ENCODE measurements around the gene TRABD2B. TPM values are rescaled to one million over a fixed set of nuclear protein-coding genes. Genes with fewer than 3 reads are reported as not detected.

TRABD2B gene
- total RNA-seq, 2 experiments from 2014 or later = not detected

DNA sequence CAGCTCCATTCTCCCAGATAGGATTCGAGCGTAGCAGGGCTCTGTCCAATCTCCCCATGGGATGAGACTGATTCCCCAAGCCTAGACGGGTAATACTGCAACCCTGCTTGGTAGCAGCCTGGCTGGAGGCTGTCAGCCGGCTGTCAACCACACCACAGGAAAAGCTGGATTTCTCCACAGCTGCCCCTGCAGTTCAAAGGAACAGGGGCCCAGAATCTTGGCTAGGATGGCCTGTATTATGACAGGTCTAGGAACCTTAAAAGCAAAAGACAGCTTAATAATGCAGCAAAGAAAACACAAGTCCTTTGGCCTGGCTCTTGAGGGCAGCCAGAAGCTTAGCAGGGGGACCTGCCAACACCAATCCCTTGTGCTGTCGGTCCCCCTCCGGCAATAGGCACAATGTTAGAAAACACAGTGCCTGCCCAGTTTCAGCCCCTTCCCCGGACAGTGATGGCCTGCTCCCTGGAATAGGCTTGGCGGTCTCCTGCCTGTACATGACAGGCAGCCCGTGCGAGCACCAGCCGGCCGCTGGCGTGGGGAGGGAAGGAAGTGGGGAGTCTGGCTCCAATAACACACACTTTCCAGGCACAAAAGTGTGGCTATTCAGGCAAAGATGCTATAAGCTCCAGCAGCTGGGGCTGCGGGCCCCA is 90.5 kb downstream of the TRABD2B start:
- POLR2A ChIA-PET = no interaction called here

GRCh38 chr1:47906009-47906432 is 91.2 kb downstream of the TRABD2B start:
- ChIA-PET CTCF (no interaction called here), POLR2A (no interaction called here)
- DNase-seq = no peak
- Mint-ChIP-seq H3K27ac (no peak overlapping the region), H3K4me3 (no peak overlapping the region), H3K4me1 (ENCODE audit: low read depth) (no peaks in the 10 kb centered on the region), H3K36me3 (ENCODE audit: low read depth) (no peaks in the 10 kb centered on the region), H3K27me3 (ENCODE audit: low read depth) (no peaks in the 10 kb centered on the region), H3K9me3 (ENCODE audit: insufficient read depth) (no peaks in the 10 kb centered on the region)
- no peak for ATAC-seq

More for the DNA sequence above, 90.5 kb downstream of the TRABD2B start:
- Mint-ChIP-seq H3K27me3 (ENCODE audit: low read depth) (no peaks in the 10 kb centered on the region), H3K4me1 (ENCODE audit: low read depth) (no peaks in the 10 kb centered on the region), H3K9me3 (ENCODE audit: insufficient read depth) (no peaks in the 10 kb centered on the region), H3K27ac (no peak overlapping the region), H3K36me3 (ENCODE audit: low read depth) (no peaks in the 10 kb centered on the region), H3K4me3 (no peak overlapping the region)
- CTCF ChIA-PET = no interaction called here
- DNase-seq (no peak), ATAC-seq (no peak)

DNA sequence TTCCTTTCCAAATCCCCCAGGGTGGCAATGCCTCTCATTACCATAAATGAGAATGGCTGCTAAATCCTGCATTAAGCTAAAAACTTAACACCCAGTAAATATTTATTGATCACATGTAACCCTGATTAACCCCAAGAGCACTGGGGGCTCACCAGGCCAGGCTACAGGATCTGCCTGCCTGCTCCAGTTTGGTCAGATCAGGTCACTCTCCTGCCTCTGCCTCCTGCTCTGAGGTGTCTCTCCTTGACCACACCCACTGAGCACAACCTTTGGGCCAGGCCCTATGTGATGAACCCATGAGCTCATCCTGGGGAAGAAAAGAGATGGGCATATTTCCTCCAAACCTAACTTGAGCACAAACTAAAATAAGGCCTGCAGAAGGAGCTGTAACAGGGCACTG is 93.5 kb downstream of the TRABD2B start:
- Mint-ChIP-seq H3K27me3 (ENCODE audit: low read depth) (no peaks in the 10 kb centered on the region), H3K36me3 (ENCODE audit: low read depth) (no peaks in the 10 kb centered on the region), H3K9me3 (ENCODE audit: insufficient read depth) (no peaks in the 10 kb centered on the region), H3K4me1 (ENCODE audit: low read depth) (no peaks in the 10 kb centered on the region), H3K27ac (no peak overlapping the region), H3K4me3 (no peak overlapping the region)
- ATAC-seq (no peak), DNase-seq (no peak)
- POLR2A ChIA-PET = no interaction called here
- CTCF ChIA-PET = no interaction called here

GRCh38 chr1:47901001-47901575 is 96.1 kb downstream of the TRABD2B start:
- no peak overlapping the region for H3K27ac Mint-ChIP-seq
- ChIA-PET POLR2A (no interaction called here), CTCF (no interaction called here)
- ATAC-seq (no peak), DNase-seq (no peak)
- no peak overlapping the region for H3K4me3 Mint-ChIP-seq
- H3K9me3 Mint-ChIP-seq (ENCODE audit: insufficient read depth) = no peaks in the 10 kb centered on the region
- no peaks in the 10 kb centered on the region for H3K4me1 Mint-ChIP-seq (ENCODE audit: low read depth)
- H3K36me3 Mint-ChIP-seq (ENCODE audit: low read depth) = no peaks in the 10 kb centered on the region
- H3K27me3 Mint-ChIP-seq (ENCODE audit: low read depth) = no peaks in the 10 kb centered on the region

DNA sequence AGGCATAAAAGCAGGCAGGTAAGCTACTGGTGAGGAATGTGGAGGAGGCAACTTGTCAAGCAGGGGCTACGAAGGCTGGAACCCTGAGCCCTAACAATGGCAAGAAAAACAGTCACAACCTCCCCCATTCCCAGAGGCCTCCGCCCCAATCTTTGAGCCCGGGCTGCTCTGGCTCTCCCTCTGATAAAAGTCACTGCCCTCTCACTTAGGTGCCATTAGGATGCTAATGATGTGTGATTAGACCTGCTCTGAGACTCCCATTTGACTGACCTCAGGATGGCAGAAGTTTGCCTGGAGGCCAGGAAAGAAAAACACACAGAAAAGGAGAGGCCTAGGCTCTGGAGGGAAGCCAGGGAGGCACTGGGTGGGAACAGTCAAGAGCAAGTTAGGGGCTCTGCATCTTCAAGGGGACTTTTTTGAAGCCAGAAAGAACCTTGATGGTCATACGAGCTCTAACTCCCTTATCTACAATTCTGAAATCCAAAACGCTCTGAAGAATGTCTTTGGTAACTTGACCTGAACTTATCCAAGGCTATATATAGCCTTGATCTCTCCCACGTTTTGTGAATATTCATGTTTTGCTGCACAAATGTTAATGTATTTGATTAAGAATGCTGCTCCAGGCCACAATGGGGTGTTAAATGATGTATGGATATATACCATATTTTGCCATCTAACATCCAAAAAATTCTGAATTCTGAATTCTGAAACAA is 98.9 kb downstream of the TRABD2B start:
- no peaks in the 10 kb centered on the region for H3K9me3 Mint-ChIP-seq (ENCODE audit: insufficient read depth)
- ATAC-seq = no peak
- no peak overlapping the region for H3K27ac Mint-ChIP-seq
- ChIA-PET CTCF (no interaction called here), POLR2A (no interaction called here)
- no peak for DNase-seq
- no peaks in the 10 kb centered on the region for H3K36me3 Mint-ChIP-seq (ENCODE audit: low read depth)
- H3K27me3 Mint-ChIP-seq (ENCODE audit: low read depth) = no peaks in the 10 kb centered on the region
- H3K4me3 Mint-ChIP-seq = no peak overlapping the region
- H3K4me1 Mint-ChIP-seq (ENCODE audit: low read depth) = no peaks in the 10 kb centered on the region

GRCh38 chr1:47895279-47896125 is 101.7 kb downstream of the TRABD2B start:
- ATAC-seq (no peak), DNase-seq (no peak)
- no peaks in the 10 kb centered on the region for H3K27me3 Mint-ChIP-seq (ENCODE audit: low read depth)
- H3K27ac Mint-ChIP-seq = no peak overlapping the region
- no peaks in the 10 kb centered on the region for H3K36me3 Mint-ChIP-seq (ENCODE audit: low read depth)
- ChIA-PET CTCF (no interaction called here), POLR2A (no interaction called here)
- H3K4me1 Mint-ChIP-seq (ENCODE audit: low read depth) = no peaks in the 10 kb centered on the region
- H3K4me3 Mint-ChIP-seq = no peak overlapping the region
- H3K9me3 Mint-ChIP-seq (ENCODE audit: insufficient read depth) = no peaks in the 10 kb centered on the region

DNA sequence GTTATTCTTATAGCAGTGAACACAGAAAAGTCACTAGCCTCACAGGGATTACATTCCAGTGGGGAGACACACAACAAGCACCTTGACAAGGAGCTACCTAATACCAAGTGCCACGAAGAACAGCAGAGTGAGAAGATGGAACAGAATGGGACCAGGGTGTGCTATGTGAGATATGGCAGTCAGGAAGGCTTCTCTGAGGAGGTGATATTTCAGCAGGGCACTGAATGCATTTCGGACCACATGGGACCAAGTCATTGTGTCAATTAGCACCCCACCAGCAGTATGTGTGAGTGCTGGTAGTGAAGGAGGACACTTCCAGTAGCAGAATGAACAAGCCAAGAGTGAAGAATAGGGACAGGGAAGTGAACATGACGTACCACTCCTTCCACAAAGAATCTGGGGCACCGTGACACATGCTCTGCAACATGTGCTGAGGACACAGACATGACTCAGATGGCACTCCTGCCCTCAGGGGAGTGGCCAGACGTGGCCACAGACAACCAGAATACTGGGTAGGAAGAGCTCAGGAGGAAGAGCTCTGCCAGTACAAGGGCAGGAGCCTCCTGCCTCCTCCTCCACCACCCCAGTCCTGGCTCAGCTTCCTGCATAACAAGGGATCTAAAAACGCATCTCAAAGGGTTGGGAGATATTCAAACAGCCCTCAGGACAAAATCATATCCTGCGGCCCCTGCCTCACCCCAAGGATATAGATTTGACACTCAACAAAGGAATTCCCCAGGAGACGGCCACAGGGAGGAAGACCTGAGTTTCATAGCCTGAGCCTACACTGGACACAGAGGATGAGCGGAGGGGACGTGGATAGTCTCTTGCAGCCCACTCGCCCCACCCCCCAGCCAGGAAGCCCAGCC is 102.5 kb downstream of the TRABD2B start:
- ATAC-seq (no peak), DNase-seq (no peak)
- Mint-ChIP-seq H3K27ac (no peak overlapping the region), H3K36me3 (ENCODE audit: low read depth) (no peaks in the 10 kb centered on the region), H3K4me3 (no peak overlapping the region), H3K4me1 (ENCODE audit: low read depth) (no peaks in the 10 kb centered on the region), H3K9me3 (ENCODE audit: insufficient read depth) (no peaks in the 10 kb centered on the region), H3K27me3 (ENCODE audit: low read depth) (no peaks in the 10 kb centered on the region)
- ChIA-PET CTCF (no interaction called here), POLR2A (no interaction called here)

GRCh38 chr1:47893412-47893811 is 103.8 kb downstream of the TRABD2B start:
- H3K27me3 Mint-ChIP-seq (ENCODE audit: low read depth) = peaks cover 2% of the 10 kb centered on the region
- no peaks in the 10 kb centered on the region for H3K4me1 Mint-ChIP-seq (ENCODE audit: low read depth)
- no peak for ATAC-seq
- DNase-seq = no peak
- ChIA-PET POLR2A (no interaction called here), CTCF (no interaction called here)
- no peak overlapping the region for H3K4me3 Mint-ChIP-seq
- no peaks in the 10 kb centered on the region for H3K9me3 Mint-ChIP-seq (ENCODE audit: insufficient read depth)
- no peaks in the 10 kb centered on the region for H3K36me3 Mint-ChIP-seq (ENCODE audit: low read depth)
- H3K27ac Mint-ChIP-seq = no peak overlapping the region

- Mint-ChIP-seq H3K27ac (no peak overlapping the region), H3K36me3 (ENCODE audit: low read depth) (no peaks in the 10 kb centered on the region), H3K4me3 (no peak overlapping the region), H3K9me3 (ENCODE audit: insufficient read depth) (no peaks in the 10 kb centered on the region), H3K4me1 (ENCODE audit: low read depth) (no peaks in the 10 kb centered on the region), H3K27me3 (ENCODE audit: low read depth) (peaks cover 5% of the 10 kb centered on the region)
- DNase-seq (no peak), ATAC-seq (no peak)
- ChIA-PET CTCF (no interaction called here), POLR2A (no interaction called here)
Observed at GRCh38 chr1:47890779-47891178, 106.4 kb downstream of the TRABD2B start.

- ATAC-seq (no peak), DNase-seq (no peak)
- no peaks in the 10 kb centered on the region for H3K36me3 Mint-ChIP-seq (ENCODE audit: low read depth)
- no peak overlapping the region for H3K27ac Mint-ChIP-seq
- H3K27me3 Mint-ChIP-seq (ENCODE audit: low read depth) = peaks cover 5% of the 10 kb centered on the region
- no peak overlapping the region for H3K4me3 Mint-ChIP-seq
- POLR2A ChIA-PET = no interaction called here
- H3K9me3 Mint-ChIP-seq (ENCODE audit: insufficient read depth) = no peaks in the 10 kb centered on the region
- no peaks in the 10 kb centered on the region for H3K4me1 Mint-ChIP-seq (ENCODE audit: low read depth)
- CTCF ChIA-PET = no interaction called here
Observed at GRCh38 chr1:47888294-47888629, 108.9 kb downstream of the TRABD2B start.

DNA sequence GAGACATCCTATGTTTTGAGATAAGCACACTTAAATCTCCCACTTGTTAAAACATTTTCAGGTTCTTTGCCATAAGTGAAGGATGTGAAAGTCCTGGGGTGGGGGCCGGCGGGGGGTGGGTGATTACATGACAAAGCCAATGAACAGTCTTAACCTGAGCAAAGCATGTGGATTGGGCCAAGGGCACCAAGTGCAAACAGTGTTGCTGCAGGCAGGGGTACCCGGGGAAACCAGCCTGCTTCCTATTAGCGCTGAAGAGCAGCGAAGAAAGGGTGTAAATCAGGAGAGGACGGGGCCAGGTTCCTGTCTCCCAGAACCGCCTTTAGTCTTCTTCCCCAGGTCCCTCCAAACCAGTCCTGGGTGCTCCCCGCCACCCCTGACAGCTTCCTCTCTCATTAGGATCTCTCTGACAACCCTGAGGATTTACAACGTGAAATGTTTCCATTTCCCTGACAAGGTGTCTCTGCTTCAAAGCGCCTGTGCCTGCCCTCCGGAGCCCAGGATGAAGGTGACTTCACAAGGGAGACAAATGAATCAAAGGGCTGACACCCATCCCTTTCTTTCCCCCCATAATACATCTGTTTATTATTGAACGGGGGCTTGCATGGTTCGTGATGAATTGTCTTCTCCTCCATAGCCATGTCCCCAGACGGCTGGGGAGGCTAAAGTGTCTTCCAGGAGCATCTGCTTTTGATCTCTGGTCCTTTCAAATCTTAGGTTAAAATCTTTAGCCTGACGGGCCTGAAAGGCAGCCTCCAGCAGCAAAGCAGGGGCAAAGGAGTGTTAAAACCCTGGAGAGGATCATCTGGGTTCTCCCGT is 109.5 kb downstream of the TRABD2B start:
- DNase-seq (no peak), ATAC-seq (no peak)
- Mint-ChIP-seq H3K9me3 (ENCODE audit: insufficient read depth) (no peaks in the 10 kb centered on the region), H3K36me3 (ENCODE audit: low read depth) (no peaks in the 10 kb centered on the region), H3K27me3 (ENCODE audit: low read depth) (peaks cover 5% of the 10 kb centered on the region), H3K27ac (no peak overlapping the region), H3K4me3 (no peak overlapping the region), H3K4me1 (ENCODE audit: low read depth) (no peaks in the 10 kb centered on the region)
- CTCF ChIA-PET = no interaction called here
- POLR2A ChIA-PET = no interaction called here
